Suprapubic skin (tissue), 4 donors: ENCODE data around the gene KCND3. TPM values are rescaled to one million over a fixed set of nuclear protein-coding genes. Genes with fewer than 3 reads are reported as not detected.

Source experiments
- DNase-seq, 2 donors: peaks; one replicate each; pipeline ENCODE4 v3.0.0-alpha.2; 2019; ENCODE audit warnings: low spot score in 2 of 2
- H3K27ac ChIP-seq: fragments of 200-600 bp; sonication (generic); one replicate; pipeline ENCODE4 v1.5.1; 2019
- H3K27me3 ChIP-seq: fragments of 200-600 bp; sonication (generic); one replicate; pipeline ENCODE4 v1.5.1; 2019
- H3K36me3 ChIP-seq: fragments of 200-600 bp; sonication (generic); one replicate; pipeline ENCODE4 v1.5.1; 2019
- H3K4me1 ChIP-seq: fragments of 200-600 bp; sonication (generic); one replicate; pipeline ENCODE4 v1.5.1; 2019
- H3K4me3 ChIP-seq: fragments of 200-600 bp; sonication (generic); one replicate; pipeline ENCODE4 v1.5.1; 2019; ENCODE audit warnings: mild to moderate bottlenecking
- H3K9me3 ChIP-seq: fragments of 200-600 bp; sonication (generic); one replicate; pipeline ENCODE4 v1.5.1; 2019
- CTCF ChIP-seq, 2 donors: fragments of 200-600 bp in 1 of 2; fragments of 450-650 bp in 1 of 2; sonication (generic) in 1 of 2; IDR thresholded peaks; one replicate each; pipeline ENCODE4 v1.5.1; 2016 to 2019; ENCODE audit warnings: antibody characterized with exemption in 2 of 2, mild to moderate bottlenecking in 1 of 2, moderate library complexity in 1 of 2
- EP300 ChIP-seq: sonication (generic); formaldehyde crosslinking; IDR thresholded peaks from one replicate; pipeline ENCODE4 v1.6.1; 2017; ENCODE audit warnings: antibody characterized with exemption
- POLR2A ChIP-seq, 2 donors: fragments of 450-650 bp; IDR thresholded peaks; one replicate each; pipeline ENCODE4 v1.6.1; 2017; ENCODE audit warnings: antibody characterized with exemption in 2 of 2, mild to moderate bottlenecking in 2 of 2, moderate library complexity in 2 of 2
- POLR2AphosphoS5 ChIP-seq, 3 donors: sonication (generic); formaldehyde crosslinking; IDR thresholded peaks; one replicate each; pipeline ENCODE4 v1.6.1; 2017; ENCODE audit warnings: antibody characterized with exemption in 3 of 3
- WGBS: methylation state at CpG from one replicate; pipeline ENCODE4 v1.1.5; 2018; 5-methylcytosine and 5-hydroxymethylcytosine counted together
- total RNA-seq, 4 donors: library from RNA; depleted of rRNA; stranded (reverse); fragments of >200 nt; gene quantifications; one replicate each; pipeline ENCODE4 v1.1.0, GENCODE V29; 2016

KCND3 gene
- total RNA-seq, 4 donors from 2014 or later = 6.8 to 11.4 (median 10.2) TPM

GRCh38 chr1:111750856-111751255, 238.6 kb downstream of the KCND3 start:
- H3K27ac ChIP-seq = no peak overlapping the region
- H3K27me3 ChIP-seq = no peaks in the 10 kb centered on the region
- H3K4me1 ChIP-seq = peaks cover 8% of the 10 kb centered on the region
- H3K9me3 ChIP-seq = no peaks in the 10 kb centered on the region
- no peak for TF ChIP-seq EP300
- no peak for TF ChIP-seq POLR2AphosphoS5 (IDR thresholded peaks at IDR 0.05)
- TF ChIP-seq POLR2A (IDR thresholded peaks at IDR 0.05) = no peak
- TF ChIP-seq CTCF (IDR thresholded peaks at IDR 0.05) = no peak
- 86% methylated on average over 2 of the region's 2 CpGs for WGBS
- DNase-seq = no peak
- no peak overlapping the region for H3K4me3 ChIP-seq
- H3K36me3 ChIP-seq = no peaks in the 10 kb centered on the region

GRCh38 chr1:111749628-111750027, 239.8 kb downstream of the KCND3 start:
- DNase-seq = no peak
- H3K36me3 ChIP-seq = no peaks in the 10 kb centered on the region
- peaks cover 3% of the 10 kb centered on the region for H3K4me1 ChIP-seq
- 94% methylated on average over 3 of the region's 3 CpGs for WGBS
- no peaks in the 10 kb centered on the region for H3K27me3 ChIP-seq
- no peak overlapping the region for H3K27ac ChIP-seq
- H3K9me3 ChIP-seq = no peaks in the 10 kb centered on the region
- no peak overlapping the region for H3K4me3 ChIP-seq
- TF ChIP-seq CTCF (IDR thresholded peaks at IDR 0.05) (no peak), POLR2A (IDR thresholded peaks at IDR 0.05) (no peak), EP300 (no peak), POLR2AphosphoS5 (IDR thresholded peaks at IDR 0.05) (no peak)

- no peak overlapping the region for H3K27ac ChIP-seq
- no peaks in the 10 kb centered on the region for H3K9me3 ChIP-seq
- no peaks in the 10 kb centered on the region for H3K36me3 ChIP-seq
- no peaks in the 10 kb centered on the region for H3K4me1 ChIP-seq
- no peak for DNase-seq
- no peaks in the 10 kb centered on the region for H3K27me3 ChIP-seq
- WGBS = 87% methylated on average over 4 of the region's 4 CpGs
- no peak overlapping the region for H3K4me3 ChIP-seq
- TF ChIP-seq CTCF (IDR thresholded peaks at IDR 0.05) (no peak), EP300 (no peak), POLR2A (IDR thresholded peaks at IDR 0.05) (no peak), POLR2AphosphoS5 (IDR thresholded peaks at IDR 0.05) (no peak)
These were observed 241.5 kb downstream of the KCND3 start for GRCh38 chr1:111747947-111748346.

- Histone ChIP-seq H3K27me3 (no peaks in the 10 kb centered on the region), H3K4me1 (no peaks in the 10 kb centered on the region), H3K36me3 (no peaks in the 10 kb centered on the region), H3K9me3 (no peaks in the 10 kb centered on the region), H3K4me3 (no peak overlapping the region), H3K27ac (no peak overlapping the region)
- TF ChIP-seq CTCF (IDR thresholded peaks at IDR 0.05) = peak in 1 of 2 donors; percentile 26
- TF ChIP-seq POLR2A (IDR thresholded peaks at IDR 0.05) = no peak
- no peak for DNase-seq
- WGBS = 58% methylated on average over 3 of the region's 3 CpGs
These were observed 242.2 kb downstream of the KCND3 start for GRCh38 chr1:111747282-111747734.

GRCh38 chr1:111746614-111746999, 242.9 kb downstream of the KCND3 start:
- no peak for TF ChIP-seq EP300
- TF ChIP-seq CTCF (IDR thresholded peaks at IDR 0.05) = no peak
- TF ChIP-seq POLR2AphosphoS5 (IDR thresholded peaks at IDR 0.05) = no peak
- TF ChIP-seq POLR2A (IDR thresholded peaks at IDR 0.05) = no peak
- Histone ChIP-seq H3K36me3 (no peaks in the 10 kb centered on the region), H3K4me3 (no peak overlapping the region), H3K27me3 (no peaks in the 10 kb centered on the region), H3K27ac (no peak overlapping the region), H3K4me1 (no peaks in the 10 kb centered on the region), H3K9me3 (no peaks in the 10 kb centered on the region)
- WGBS = 75% methylated on average over 2 of the region's 2 CpGs
- DNase-seq = no peak
